Measurements from ENCODE around the gene KIAA1328.

- no peak for TF ChIP-seq POLR2A (IDR thresholded peaks at IDR 0.05)
- no peak for TF ChIP-seq CTCF (IDR thresholded peaks at IDR 0.05)
Measured at GRCh38 chr18:36890598-36890997, 61.7 kb downstream of the KIAA1328 start.

Data from esophagus squamous epithelium (tissue), 4 donors.